HepG2 (cell line): Measurements from ENCODE around the gene ONECUT2. TPM values are rescaled to one million over a fixed set of nuclear protein-coding genes. Genes with fewer than 3 reads are reported as not detected.

Experiments used
- AGO1 ChIP-seq: fragments of 200-400 bp; formaldehyde crosslinking; IDR thresholded peaks from 2 replicates; pipeline ENCODE4 v1.6.1; 2017; ENCODE audit warnings: mild to moderate bottlenecking, low read depth, low read length, moderate library complexity; ENCODE audit not compliant: poor library complexity, severe bottlenecking
- ARID2 ChIP-seq: sonication (generic); formaldehyde crosslinking; IDR thresholded peaks from 2 replicates; pipeline ENCODE4 v1.8.1; 2022; ENCODE audit warnings: mild to moderate bottlenecking, missing genetic modification reagents, borderline replicate concordance
- BRCA1 ChIP-seq: sonication (generic); formaldehyde crosslinking; IDR thresholded peaks from 2 replicates; pipeline ENCODE4 v1.4.0; 2020; ENCODE audit warnings: missing genetic modification reagents
- CREBL2 ChIP-seq: sonication (generic); formaldehyde crosslinking; IDR thresholded peaks from 2 replicates; pipeline ENCODE4 v1.8.1; 2023; ENCODE audit warnings: missing genetic modification reagents, mild to moderate bottlenecking, borderline replicate concordance
- DNMT3B ChIP-seq: conservative IDR thresholded peaks from 2 replicates; pipeline ENCODE4 v1.6.1; 2016; ENCODE audit warnings: missing biosample characterization, control low read depth
- E2F1 ChIP-seq: sonication (generic); formaldehyde crosslinking; IDR thresholded peaks from 2 replicates; pipeline ENCODE4 v1.5.0; 2020; ENCODE audit warnings: missing genetic modification reagents
- GABPA ChIP-seq, 2 experiments: IDR thresholded peaks; 2 replicates each; pipeline ENCODE4 v1.6.1; 2011 to 2016; ENCODE audit warnings: low read depth in 2 of 2, low read length in 1 of 2, missing biosample characterization in 1 of 2, missing genetic modification characterization in 1 of 2
- KLF15 ChIP-seq: sonication (generic); formaldehyde crosslinking; IDR thresholded peaks from 2 replicates; pipeline ENCODE4 v1.8.1; 2023; ENCODE audit warnings: borderline replicate concordance, mild to moderate bottlenecking, inconsistent platforms, missing genetic modification reagents, mixed read lengths
- RFX5 ChIP-seq: IDR thresholded peaks from 2 replicates; pipeline ENCODE4 v1.6.1; 2011; ENCODE audit warnings: low read depth, low read length, improper control_type of control experiment
- SIX1 ChIP-seq: sonication (generic); formaldehyde crosslinking; IDR thresholded peaks from 2 replicates; pipeline ENCODE4 v1.4.0; 2020; ENCODE audit warnings: missing genetic modification reagents, borderline replicate concordance
- XRCC5 ChIP-seq: fragments of 200-400 bp; formaldehyde crosslinking; optimal IDR thresholded peaks from 2 replicates; pipeline ENCODE3; 2017; ENCODE audit warnings: mild to moderate bottlenecking, low read length
- ZEB1 ChIP-seq: IDR thresholded peaks from 2 replicates; pipeline ENCODE4 v1.6.1; 2012; ENCODE audit warnings: mild to moderate bottlenecking, low read depth, inconsistent platforms; ENCODE audit not compliant: insufficient replicate concordance
- ZNF121 ChIP-seq: sonication (generic); formaldehyde crosslinking; IDR thresholded peaks from 2 replicates; pipeline ENCODE4 v1.5.0; 2020; ENCODE audit warnings: mild to moderate bottlenecking, missing genetic modification reagents
- ZNF234 ChIP-seq: sonication (generic); formaldehyde crosslinking; conservative IDR thresholded peaks from 2 replicates; pipeline ENCODE4 v1.5.1; 2020; ENCODE audit warnings: mild to moderate bottlenecking, missing genetic modification reagents
- ZNF264 ChIP-seq: sonication (generic); formaldehyde crosslinking; IDR thresholded peaks from 2 replicates; pipeline ENCODE4 v1.4.0; 2020; ENCODE audit warnings: missing genetic modification reagents
- ZNF350 ChIP-seq: sonication (generic); formaldehyde crosslinking; IDR thresholded peaks from 2 replicates; pipeline ENCODE4 v1.4.0; 2020; ENCODE audit warnings: mild to moderate bottlenecking, low read depth, missing genetic modification reagents, borderline replicate concordance
- ZNF564 ChIP-seq: sonication (generic); formaldehyde crosslinking; IDR thresholded peaks from 2 replicates; pipeline ENCODE4 v1.8.1; 2023; ENCODE audit warnings: mild to moderate bottlenecking, missing genetic modification reagents
- ZNF570 ChIP-seq: sonication (generic); formaldehyde crosslinking; IDR thresholded peaks from 2 replicates; pipeline ENCODE4 v1.4.0; 2020; ENCODE audit warnings: mild to moderate bottlenecking, missing genetic modification reagents, borderline replicate concordance
- ZNF83 ChIP-seq: sonication (generic); formaldehyde crosslinking; IDR thresholded peaks from 2 replicates; pipeline ENCODE4 v1.4.0; 2020; ENCODE audit warnings: missing genetic modification reagents, mild to moderate bottlenecking, borderline replicate concordance
- polyA plus RNA-seq, 8 experiments: library from polyadenylated mRNA; depleted of rRNA in 3 of 8; stranded (reverse) in 7 of 8; unstranded in 1 of 8; fragments of >200 nt; fragmentation: Illumina TruSeq in 4 of 8; extraction: Trizol in 4 of 8; gene quantifications; 2 replicates each; pipeline versions ENCODE4 v1.2.1 to v1.2.3, GENCODE V29; 2011 to 2016; ENCODE audit warnings: low read depth in 4 of 8, missing spikeins in 1 of 8, mixed read lengths in 1 of 8; ENCODE audit not compliant: insufficient read depth in 1 of 8
- total RNA-seq, 5 experiments: library from RNA; depleted of rRNA; stranded (reverse); fragments of >200 nt; fragmentation: Illumina TruSeq; extraction: Trizol; gene quantifications; 2 replicates each; pipeline ENCODE4 v1.2.3, GENCODE V29; 2016; ENCODE audit warnings: low read depth in 1 of 5
- TF ChIP-seq, protein P1 (sequence below): sonication (generic); formaldehyde crosslinking; IDR thresholded peaks from 2 replicates; pipeline ENCODE4 v1.4.0; 2020; ENCODE audit warnings: missing genetic modification reagents, low read depth, mild to moderate bottlenecking, borderline replicate concordance
- TF ChIP-seq, protein P2 (sequence below): sonication (generic); formaldehyde crosslinking; IDR thresholded peaks from 2 replicates; pipeline ENCODE4 v1.8.1; 2022; ENCODE audit warnings: low read depth, mild to moderate bottlenecking, missing genetic modification reagents
- TF ChIP-seq, protein P3 (sequence below): sonication (generic); formaldehyde crosslinking; IDR thresholded peaks from 2 replicates; pipeline ENCODE4 v1.4.0; 2020; ENCODE audit warnings: missing genetic modification reagents, mild to moderate bottlenecking, borderline replicate concordance

The ONECUT2 gene
- total and polyA plus RNA-seq, 2 of the 13 experiments (the other 11 are each of a cell fraction or from before 2014, with no cell fraction given), result 3.0 to 3.2 TPM

DNA sequence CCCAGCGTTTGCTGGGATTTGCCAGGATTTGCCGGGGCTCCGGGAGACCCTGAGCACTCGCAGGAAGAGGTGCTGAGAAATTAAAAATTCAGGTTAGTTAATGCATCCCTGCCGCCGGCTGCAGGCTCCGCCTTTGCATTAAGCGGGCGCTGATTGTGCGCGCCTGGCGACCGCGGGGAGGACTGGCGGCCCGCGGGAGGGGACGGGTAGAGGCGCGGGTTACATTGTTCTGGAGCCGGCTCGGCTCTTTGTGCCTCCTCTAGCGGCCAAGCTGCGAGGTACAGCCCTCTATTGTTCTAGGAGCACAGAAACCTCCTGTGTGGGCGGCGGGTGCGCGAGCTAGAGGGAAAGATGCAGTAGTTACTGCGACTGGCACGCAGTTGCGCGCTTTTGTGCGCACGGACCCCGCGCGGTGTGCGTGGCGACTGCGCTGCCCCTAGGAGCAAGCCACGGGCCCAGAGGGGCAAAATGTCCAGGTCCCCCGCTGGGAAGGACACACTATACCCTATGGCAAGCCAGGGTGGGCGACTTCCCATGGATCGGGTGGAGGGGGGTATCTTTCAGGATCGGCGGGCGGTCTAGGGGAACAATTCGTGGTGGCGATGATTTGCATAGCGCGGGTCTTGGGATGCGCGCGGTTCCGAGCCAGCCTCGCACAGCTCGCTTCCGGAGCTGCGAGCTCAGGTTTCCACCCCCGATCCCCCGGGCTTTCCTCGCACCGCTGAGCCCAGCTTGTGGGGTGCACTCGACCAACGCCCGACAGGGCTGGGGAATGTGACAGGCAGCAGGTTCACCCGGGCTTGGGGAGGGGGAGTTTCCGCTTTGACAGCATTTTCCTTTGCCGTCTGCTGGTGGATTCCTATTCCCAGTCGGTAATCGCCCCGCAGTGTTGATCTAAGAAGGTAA is 2.8 kb downstream of the ONECUT2 start (continued):
- TF ChIP-seq E2F1 (CRISPR knock-in tag) (no peak), ZNF121 (CRISPR knock-in tag) (no peak; the same call in 1 of the 2 replicates), BRCA1 (CRISPR knock-in tag) (no peak), ZNF264 (CRISPR knock-in tag) (no peak), ZNF570 (CRISPR knock-in tag) (no peak), AGO1 (peak; percentile 63), ZEB1 (no peak), RFX5 (no peak), ARID2 (CRISPR knock-in tag) (no peak), ZNF564 (CRISPR knock-in tag) (no peak), ZNF83 (CRISPR knock-in tag) (no peak), CREBL2 (no peak), ZNF234 (CRISPR knock-in tag) (no peak), DNMT3B (no peak), ZNF350 (CRISPR knock-in tag) (no peak; the same call in 1 of the 2 replicates), KLF15 (CRISPR knock-in tag) (no peak), GABPA (IDR thresholded peaks at IDR 0.05; ENCODE audit: low read depth, low read length) (no peak), GABPA (CRISPR knock-in tag; IDR thresholded peaks at IDR 0.05; ENCODE audit: low read depth) (no peak), XRCC5 (peak; percentile 59), SIX1 (CRISPR knock-in tag) (no peak)
- TF ChIP-seq, protein P1, sequence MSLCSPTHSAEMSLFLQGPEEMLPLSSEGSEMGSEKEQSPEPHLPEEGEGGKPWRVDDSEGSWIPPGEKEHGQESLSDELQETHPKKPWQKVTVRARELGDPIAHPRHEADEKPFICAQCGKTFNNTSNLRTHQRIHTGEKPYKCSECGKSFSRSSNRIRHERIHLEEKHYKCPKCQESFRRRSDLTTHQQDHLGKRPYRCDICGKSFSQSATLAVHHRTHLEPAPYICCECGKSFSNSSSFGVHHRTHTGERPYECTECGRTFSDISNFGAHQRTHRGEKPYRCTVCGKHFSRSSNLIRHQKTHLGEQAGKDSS (CRISPR knock-in tag), result 0 out of 2 replicates have a peak, but pooled peaks have one; percentile 58
- TF ChIP-seq, protein P2, sequence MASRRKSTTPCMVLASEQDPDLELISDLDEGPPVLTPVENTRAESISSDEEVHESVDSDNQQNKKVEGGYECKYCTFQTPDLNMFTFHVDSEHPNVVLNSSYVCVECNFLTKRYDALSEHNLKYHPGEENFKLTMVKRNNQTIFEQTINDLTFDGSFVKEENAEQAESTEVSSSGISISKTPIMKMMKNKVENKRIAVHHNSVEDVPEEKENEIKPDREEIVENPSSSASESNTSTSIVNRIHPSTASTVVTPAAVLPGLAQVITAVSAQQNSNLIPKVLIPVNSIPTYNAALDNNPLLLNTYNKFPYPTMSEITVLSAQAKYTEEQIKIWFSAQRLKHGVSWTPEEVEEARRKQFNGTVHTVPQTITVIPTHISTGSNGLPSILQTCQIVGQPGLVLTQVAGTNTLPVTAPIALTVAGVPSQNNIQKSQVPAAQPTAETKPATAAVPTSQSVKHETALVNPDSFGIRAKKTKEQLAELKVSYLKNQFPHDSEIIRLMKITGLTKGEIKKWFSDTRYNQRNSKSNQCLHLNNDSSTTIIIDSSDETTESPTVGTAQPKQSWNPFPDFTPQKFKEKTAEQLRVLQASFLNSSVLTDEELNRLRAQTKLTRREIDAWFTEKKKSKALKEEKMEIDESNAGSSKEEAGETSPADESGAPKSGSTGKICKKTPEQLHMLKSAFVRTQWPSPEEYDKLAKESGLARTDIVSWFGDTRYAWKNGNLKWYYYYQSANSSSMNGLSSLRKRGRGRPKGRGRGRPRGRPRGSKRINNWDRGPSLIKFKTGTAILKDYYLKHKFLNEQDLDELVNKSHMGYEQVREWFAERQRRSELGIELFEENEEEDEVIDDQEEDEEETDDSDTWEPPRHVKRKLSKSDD (CRISPR knock-in tag), result no peak
- TF ChIP-seq, protein P3, sequence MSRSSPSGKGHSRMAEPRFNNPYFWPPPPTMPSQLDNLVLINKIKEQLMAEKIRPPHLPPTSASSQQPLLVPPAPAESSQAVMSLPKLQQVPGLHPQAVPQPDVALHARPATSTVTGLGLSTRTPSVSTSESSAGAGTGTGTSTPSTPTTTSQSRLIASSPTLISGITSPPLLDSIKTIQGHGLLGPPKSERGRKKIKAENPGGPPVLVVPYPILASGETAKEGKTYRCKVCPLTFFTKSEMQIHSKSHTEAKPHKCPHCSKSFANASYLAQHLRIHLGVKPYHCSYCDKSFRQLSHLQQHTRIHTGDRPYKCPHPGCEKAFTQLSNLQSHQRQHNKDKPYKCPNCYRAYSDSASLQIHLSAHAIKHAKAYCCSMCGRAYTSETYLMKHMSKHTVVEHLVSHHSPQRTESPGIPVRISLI, result 0 out of 2 replicates have a peak, but pooled peaks have one; percentile 17
